ENCODE data around the gene MYH9. TPM values are rescaled to one million over a fixed set of nuclear protein-coding genes. Genes with fewer than 3 reads are reported as not detected.

The MYH9 gene
- total RNA-seq, 4 donors from 2014 or later: 241 to 387 (median 358) TPM

- Histone ChIP-seq H3K36me3 (peaks cover 15 to 76% (median 61%) of the 10 kb centered on the region in 4 donors), H3K9me3 (no peaks in the 10 kb centered on the region), H3K27me3 (no peaks in the 10 kb centered on the region), H3K4me1 (peaks cover 100% of the 10 kb centered on the region in 4 donors), H3K27ac (replicated peaks in 1 of 4) (peak overlapping the region; percentile 95 to 100 (median 98)), H3K4me3 (no peak overlapping the region)
- intact Hi-C loops (cut with DNase I): no loop called here
- TF ChIP-seq EP300 (IDR thresholded peaks at IDR 0.05): no peak
- TF ChIP-seq POLR2AphosphoS5 (IDR thresholded peaks at IDR 0.05): no peak
- TF ChIP-seq POLR2A (IDR thresholded peaks at IDR 0.05; ENCODE audit: low read depth): no peak
- TF ChIP-seq CTCF (IDR thresholded peaks at IDR 0.05): no peak
- WGBS: 48% methylated on average over 9 of the region's 9 CpGs
- no peak for DNase-seq (ENCODE audit: extremely low spot score)
Measured at GRCh38 chr22:36335621-36336020, 52.1 kb downstream of the MYH9 start.

DNA sequence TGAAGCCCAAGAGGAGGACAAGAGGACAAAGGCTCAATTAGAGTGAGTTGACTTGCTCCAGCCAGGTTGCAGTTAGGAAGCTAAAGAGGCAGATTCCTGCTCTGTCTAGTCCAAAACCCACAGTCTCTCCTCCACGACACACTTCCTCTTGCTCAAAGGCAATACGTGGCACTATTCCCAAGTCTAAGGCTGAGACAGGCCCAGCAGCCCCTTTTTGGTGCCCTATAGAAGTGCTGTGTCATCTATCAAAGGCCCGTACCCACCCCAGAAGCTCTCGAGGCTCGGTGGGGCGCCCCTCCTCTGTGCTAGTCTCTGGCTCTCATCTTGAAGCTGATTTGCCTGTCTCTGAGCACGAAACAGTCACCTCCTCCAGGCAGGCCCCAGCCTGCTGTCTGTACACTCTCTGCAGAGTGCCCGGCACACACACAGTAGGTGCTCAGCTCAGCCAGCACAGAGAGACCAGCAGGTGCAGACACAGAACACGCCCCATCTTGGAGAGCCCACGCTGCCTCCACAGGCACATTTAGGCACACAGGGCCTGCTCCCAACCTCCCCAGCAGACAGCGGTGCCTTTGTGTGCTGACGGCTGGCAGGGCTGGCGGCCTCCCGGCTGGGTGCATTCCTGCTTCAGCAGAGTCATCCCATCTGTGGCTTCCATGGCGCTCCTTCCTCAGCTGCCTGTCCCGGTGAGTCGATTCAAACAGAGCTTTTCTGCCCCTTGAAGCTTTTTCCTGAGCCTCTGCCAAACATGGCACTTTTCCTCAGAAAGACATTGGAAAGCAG is 52.8 kb downstream of the MYH9 start:
- Histone ChIP-seq H3K4me3 (peak overlapping the region in 1 of 4 donors; percentile 4), H3K36me3 (peaks cover 13 to 70% (median 56%) of the 10 kb centered on the region in 4 donors), H3K27me3 (no peaks in the 10 kb centered on the region), H3K9me3 (no peaks in the 10 kb centered on the region), H3K4me1 (peaks cover 100% of the 10 kb centered on the region in 4 donors), H3K27ac (replicated peaks in 1 of 4) (peak overlapping the region; percentile 95 to 100 (median 98))
- intact Hi-C loops (cut with DNase I): no loop called here
- TF ChIP-seq POLR2AphosphoS5 (IDR thresholded peaks at IDR 0.05) (peak in 1 of 2 donors; percentile 58), EP300 (IDR thresholded peaks at IDR 0.05) (no peak)
- DNase-seq (ENCODE audit: extremely low spot score): no peak
- 12% methylated on average over 10 of the region's 17 CpGs for WGBS

DNA sequence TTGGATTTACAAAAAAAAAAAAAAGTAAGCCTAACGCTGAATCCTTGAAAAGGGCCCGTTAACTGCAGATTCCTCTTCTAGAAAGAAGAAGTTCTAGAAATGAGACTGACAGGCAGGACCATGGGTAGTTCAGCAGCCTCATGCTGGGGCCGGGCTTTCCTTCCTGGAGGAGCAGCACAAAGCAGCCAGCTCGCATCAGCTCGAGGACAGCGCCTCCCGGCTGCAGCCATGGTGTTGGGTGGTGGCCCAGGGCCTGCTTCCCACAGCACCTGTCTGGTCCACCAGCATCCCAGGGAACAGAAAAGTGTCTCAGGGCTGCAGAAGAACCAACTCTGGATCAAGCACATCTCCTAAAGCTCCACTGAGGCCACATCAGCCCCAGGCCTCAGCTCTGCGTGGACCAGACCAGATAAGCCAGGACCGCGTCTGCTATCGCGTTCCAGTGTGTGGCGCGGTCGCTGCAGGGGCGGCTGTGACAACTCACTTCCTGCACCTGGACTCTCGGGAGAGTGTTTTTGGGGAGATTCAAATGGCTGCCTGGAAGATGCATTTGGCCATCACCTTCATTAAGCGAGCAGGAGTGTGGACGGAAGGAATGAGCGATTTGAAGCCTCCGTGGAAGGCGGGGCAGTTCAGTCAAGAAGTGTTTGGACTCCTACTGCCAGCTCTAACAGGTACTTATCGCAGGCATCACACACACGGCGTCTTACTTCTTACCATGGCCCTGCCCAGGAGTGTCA is 53.5 kb downstream of the MYH9 start:
- Histone ChIP-seq H3K4me3 (no peak overlapping the region), H3K27me3 (no peaks in the 10 kb centered on the region), H3K36me3 (peaks cover 8 to 62% (median 49%) of the 10 kb centered on the region in 4 donors), H3K27ac (replicated peaks in 1 of 4) (peak overlapping the region; percentile 95 to 100 (median 98)), H3K9me3 (no peaks in the 10 kb centered on the region), H3K4me1 (peaks cover 100% of the 10 kb centered on the region in 4 donors)
- intact Hi-C loops (cut with DNase I): no loop called here
- 37% methylated on average over 18 of the region's 25 CpGs for WGBS
- TF ChIP-seq CTCF (IDR thresholded peaks at IDR 0.05) (peak; percentile 37 to 46 (median 45)), POLR2AphosphoS5 (IDR thresholded peaks at IDR 0.05) (no peak)
- DNase-seq (ENCODE audit: extremely low spot score): no peak

GRCh38 chr22:36333644-36334043 is 54.1 kb downstream of the MYH9 start:
- intact Hi-C loops (cut with DNase I): no loop called here
- Histone ChIP-seq H3K36me3 (peaks cover 8 to 56% (median 43%) of the 10 kb centered on the region in 4 donors), H3K4me1 (peaks cover 100% of the 10 kb centered on the region in 4 donors), H3K27ac (replicated peaks in 1 of 4) (peak overlapping the region; percentile 95 to 100 (median 98)), H3K9me3 (no peaks in the 10 kb centered on the region), H3K27me3 (no peaks in the 10 kb centered on the region), H3K4me3 (peak overlapping the region in 2 of 4 donors; percentile 2 to 3)
- TF ChIP-seq EP300 (IDR thresholded peaks at IDR 0.05): no peak
- TF ChIP-seq POLR2AphosphoS5 (IDR thresholded peaks at IDR 0.05): peak in 1 of 2 donors; percentile 28
- TF ChIP-seq POLR2A (IDR thresholded peaks at IDR 0.05; ENCODE audit: low read depth): no peak
- TF ChIP-seq CTCF (IDR thresholded peaks at IDR 0.05): no peak
- no peak for DNase-seq (ENCODE audit: extremely low spot score)
- 34% methylated on average over 5 of the region's 5 CpGs for WGBS

Data from esophagus muscularis mucosa (tissue), 4 donors.